ENCODE measurements around the gene TSPAN11.
A peak's percentile ranks its signal among the peaks of the same experiment; 100 is the strongest.

TSPAN11 gene

DNA sequence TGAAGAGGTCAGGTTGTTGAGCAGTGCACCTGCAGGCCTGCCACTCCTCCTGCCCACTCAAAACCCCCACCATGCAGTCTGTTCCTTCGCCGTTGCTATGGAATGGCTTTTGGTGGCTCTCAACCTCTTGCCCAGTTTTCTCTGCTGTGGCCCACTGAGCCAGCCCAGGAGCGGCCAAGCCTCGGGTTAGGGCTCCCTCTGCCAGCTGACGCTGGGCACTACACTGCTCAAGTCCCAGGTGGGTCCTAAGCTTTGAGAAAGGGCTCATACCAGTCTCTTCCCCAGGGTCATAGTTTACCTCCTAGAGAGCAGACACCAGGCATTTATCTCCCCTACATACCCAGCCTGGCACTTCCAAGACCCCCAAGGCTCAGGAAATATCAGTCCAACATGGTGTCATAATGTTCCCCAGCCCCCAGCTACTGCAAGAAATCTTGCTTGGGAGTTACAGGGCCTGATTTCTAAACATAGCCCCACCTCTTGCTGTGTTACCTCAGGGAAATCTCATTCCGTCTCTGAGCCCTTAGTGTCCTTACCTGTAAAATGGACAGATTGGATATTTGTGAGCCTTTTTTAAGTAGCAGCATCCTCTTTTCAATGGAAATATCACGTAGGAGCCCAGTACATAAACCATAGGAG lies 59.4 kb downstream of the TSPAN11 start:
- peak; percentile 75 for DNase-seq (ENCODE audit: extremely low spot score)
- TF ChIP-seq CTCF (IDR thresholded peaks at IDR 0.05; ENCODE audit: control extremely low read depth, extremely low read depth, low read depth, missing control alignments), result peak; percentile 76
- CTCF ChIA-PET, result interaction anchor here (0.7 to 4.5 kb wide), 22 partner anchors 8 to 285 kb away, joined by 3 to 55 read pairs (median 4); no protein-coding TSS in a partner anchor
- POLR2A ChIA-PET, result no interaction called here

- TF ChIP-seq CTCF (IDR thresholded peaks at IDR 0.05; ENCODE audit: control extremely low read depth, extremely low read depth, low read depth, missing control alignments), result no peak
- POLR2A ChIA-PET, result interaction anchor here (0.7 kb wide), 1 partner anchor 9 kb away, joined by 3 read pairs; no protein-coding TSS in a partner anchor
- DNase-seq (ENCODE audit: extremely low spot score), result no peak
- CTCF ChIA-PET, result interaction anchor here (2.4 to 5.1 kb wide), 4 partner anchors 8 to 284 kb away, joined by 6 to 27 read pairs (median 11); no protein-coding TSS in a partner anchor
Measured at GRCh38 chr12:30988086-30988485, 61.5 kb downstream of the TSPAN11 start.

DNA sequence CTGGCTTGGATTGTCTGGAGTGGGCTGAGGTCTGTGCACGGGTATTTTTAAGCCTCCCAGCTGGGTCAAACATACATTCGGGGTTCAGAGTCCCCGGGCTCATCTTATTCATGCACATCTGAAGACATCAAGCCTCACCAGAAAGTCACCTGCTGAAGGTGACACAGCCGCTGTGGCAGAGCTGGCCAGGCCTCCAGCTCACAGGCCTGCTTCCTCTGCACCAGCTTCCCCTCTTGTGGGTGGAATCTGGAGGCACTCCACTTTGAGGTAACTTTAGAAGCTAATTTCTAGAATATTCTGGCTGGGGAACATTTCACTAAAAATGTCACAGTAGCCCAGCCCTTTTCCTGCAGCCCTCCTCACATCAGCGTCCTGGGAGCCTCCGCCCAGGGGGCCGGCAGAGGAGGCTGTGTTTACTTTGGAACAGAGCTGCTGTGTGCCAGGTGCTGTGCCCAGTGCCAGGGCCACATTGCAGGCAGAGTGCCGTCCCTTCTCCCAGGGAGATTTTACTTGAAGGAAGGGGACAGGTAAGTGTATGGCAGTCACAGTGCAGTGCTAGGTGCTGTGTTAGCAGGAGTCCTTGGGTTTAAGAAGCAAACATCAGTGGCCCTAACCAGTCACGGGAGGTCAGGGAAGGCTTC lies 62.2 kb downstream of the TSPAN11 start:
- ChIA-PET CTCF (interaction anchor here (1.3 to 5.1 kb wide), 6 partner anchors 9 to 283 kb away, joined by 3 to 27 read pairs (median 6); no protein-coding TSS in a partner anchor), POLR2A (no interaction called here)
- TF ChIP-seq CTCF (IDR thresholded peaks at IDR 0.05; ENCODE audit: control extremely low read depth, extremely low read depth, low read depth, missing control alignments), result no peak
- no peak for DNase-seq (ENCODE audit: extremely low spot score)

GRCh38 chr12:30989754-30990153 lies 63.2 kb downstream of the TSPAN11 start:
- ChIA-PET POLR2A (no interaction called here), CTCF (interaction anchor here (1.3 to 5.1 kb wide), 9 partner anchors 10 to 283 kb away, joined by 3 to 27 read pairs (median 7); no protein-coding TSS in a partner anchor)
- peak; percentile 40 for DNase-seq (ENCODE audit: extremely low spot score)
- no peak for TF ChIP-seq CTCF (IDR thresholded peaks at IDR 0.05; ENCODE audit: control extremely low read depth, extremely low read depth, low read depth, missing control alignments)

GRCh38 chr12:30990316-30990715 lies 63.8 kb downstream of the TSPAN11 start:
- no peak for TF ChIP-seq CTCF (IDR thresholded peaks at IDR 0.05; ENCODE audit: control extremely low read depth, extremely low read depth, low read depth, missing control alignments)
- ChIA-PET POLR2A (no interaction called here), CTCF (interaction anchor here (0.9 to 5.1 kb wide), 9 partner anchors 10 to 282 kb away, joined by 4 to 27 read pairs (median 7); no protein-coding TSS in a partner anchor)
- no peak for DNase-seq (ENCODE audit: extremely low spot score)

DNA sequence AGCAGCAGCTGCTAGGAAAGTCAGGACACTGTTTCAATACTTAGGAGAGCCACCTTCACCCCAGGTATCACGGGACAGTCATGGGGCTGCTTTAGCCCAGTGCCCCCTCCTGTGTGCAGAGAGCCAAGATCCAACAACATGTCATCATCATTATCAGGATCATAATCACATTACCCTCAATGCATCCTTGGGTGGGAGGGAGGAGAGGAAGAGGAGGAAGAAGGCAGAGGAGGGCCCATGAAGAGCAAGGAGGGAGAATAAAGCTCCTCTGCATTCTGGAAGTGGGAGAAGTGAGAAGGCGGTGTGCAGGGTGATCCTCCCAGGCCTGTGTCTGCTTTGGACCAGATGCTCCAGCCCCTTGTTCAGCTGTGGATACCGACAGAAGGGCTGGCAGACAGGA lies 64.2 kb downstream of the TSPAN11 start:
- CTCF ChIA-PET, result interaction anchor here (0.9 to 5.1 kb wide), 7 partner anchors 10 to 248 kb away, joined by 4 to 27 read pairs (median 7); no protein-coding TSS in a partner anchor
- POLR2A ChIA-PET, result no interaction called here
- DNase-seq (ENCODE audit: extremely low spot score), result no peak
- no peak for TF ChIP-seq CTCF (IDR thresholded peaks at IDR 0.05; ENCODE audit: control extremely low read depth, extremely low read depth, low read depth, missing control alignments)
